Measurements from ENCODE around the gene SPATA16.
"Not testable (repeated sequence)": the region's sequence is repeated elsewhere in the genome, so short reads cannot be mapped to it uniquely, and the experiment has no call there.

The SPATA16 gene

DNA sequence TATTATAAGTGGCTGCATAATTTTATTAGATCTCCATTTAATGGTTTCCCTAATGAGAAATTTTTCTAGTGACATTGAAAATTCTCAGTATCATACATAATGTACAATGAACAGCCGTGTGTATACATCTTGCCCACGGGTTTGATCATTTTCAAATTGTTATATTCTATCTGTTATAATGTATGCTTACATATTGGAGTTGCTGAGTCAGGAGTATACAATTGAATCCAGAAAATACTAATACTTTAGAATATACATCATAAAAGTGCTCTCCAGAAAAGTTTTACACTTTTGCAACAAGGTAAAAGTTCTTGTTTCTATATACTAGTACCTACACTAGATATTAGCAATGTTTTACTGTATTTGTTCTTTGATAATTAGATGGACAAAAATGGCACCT is 82.8 kb downstream of the SPATA16 start:
- DNase-seq: no peak

DNA sequence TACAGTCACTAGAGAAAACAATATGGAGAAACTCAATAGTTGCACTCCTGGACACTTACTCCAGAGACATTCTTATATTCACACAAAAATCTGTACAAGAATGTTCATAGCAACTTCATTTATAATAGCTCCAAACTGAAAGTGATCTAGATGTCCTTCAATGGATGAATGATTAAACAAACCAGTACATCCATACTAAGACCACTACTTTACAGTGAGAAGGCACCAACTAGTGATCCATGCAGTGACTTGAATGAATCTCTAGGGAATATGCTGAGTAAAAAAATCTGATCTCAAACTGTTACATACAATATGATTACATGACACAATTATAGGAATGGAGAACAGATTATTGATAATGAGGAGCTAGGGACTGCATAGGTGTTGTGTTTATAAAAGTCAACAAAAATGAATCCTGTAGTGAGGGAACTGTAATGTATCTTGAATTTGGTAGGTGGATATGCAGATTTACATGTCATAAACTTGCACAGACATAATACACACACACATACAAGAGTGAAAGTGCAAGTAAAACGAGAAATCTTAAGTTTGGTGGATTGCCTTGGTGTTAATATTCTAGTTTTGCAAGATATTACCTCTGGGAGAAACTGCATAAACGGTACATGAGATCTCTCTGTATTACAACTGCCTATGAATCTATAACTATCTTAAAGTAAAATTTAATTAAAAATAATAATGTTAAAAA is 85.7 kb downstream of the SPATA16 start:
- DNase-seq: no peak

DNA sequence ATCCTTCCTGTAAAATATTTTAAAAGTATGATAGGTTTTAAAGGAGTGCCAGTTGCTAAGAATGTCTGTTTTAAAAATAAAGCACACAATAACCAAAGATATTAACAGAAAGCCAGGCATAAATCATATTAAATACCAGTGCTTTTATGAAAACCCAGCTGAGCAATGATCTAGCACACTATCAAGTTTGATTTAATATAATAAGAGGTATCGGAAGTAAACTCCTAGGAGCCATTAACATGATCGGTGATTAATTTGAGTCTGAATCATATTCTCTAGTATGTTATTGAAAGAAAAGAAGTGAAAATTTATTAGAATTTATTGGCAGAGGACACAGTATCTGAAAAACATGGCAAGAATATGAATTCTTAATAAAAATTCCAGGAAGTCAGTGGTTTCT is 91.7 kb downstream of the SPATA16 start:
- no peak for DNase-seq

DNA sequence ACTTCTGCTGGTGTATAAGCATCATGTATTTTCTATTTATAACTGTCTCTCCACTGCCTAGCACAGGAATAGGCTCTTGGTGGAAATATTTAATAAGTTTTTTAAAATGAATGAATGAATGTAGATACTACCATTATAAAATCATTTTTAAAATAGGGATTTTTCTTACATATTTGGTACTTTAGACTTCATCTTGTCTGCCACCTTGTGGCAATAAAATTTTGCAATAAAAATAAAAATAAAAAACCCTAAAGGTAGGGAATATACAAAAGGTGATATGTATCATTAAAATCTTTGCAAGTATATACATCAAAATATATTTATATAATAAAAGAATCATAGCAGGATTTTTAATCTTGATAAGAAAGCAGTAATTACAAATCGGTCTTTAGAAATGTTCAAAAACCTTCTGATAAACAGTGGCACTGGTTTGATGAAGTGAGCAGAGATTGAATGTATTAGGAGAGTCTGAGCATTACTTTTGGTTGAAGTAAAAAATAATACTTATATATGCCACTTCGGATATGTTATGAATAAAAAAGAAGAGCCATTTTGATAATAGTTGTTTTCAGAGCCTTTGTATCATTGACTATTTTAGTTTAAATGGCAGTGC is 95.2 kb downstream of the SPATA16 start:
- DNase-seq: no peak

DNA sequence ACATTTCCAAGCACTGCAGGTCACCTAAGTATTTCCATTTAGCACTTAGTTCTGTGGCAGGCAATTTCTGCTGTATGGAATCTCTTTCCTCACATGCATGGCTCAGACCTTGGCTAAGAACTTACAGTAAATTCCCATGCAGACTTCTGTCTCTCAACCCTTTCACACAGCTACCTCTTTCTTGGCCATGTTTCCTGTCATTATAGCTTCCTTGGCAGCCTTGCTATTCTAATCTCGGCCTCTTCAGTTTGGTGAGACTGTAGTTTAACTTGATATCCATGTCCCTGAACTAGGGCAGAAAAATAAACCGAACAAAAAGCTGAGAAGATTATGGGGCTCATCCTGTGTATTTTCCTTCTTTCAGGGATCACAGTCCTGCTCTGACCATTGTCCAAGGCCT is 96.0 kb downstream of the SPATA16 start:
- DNase-seq: no peak

DNA sequence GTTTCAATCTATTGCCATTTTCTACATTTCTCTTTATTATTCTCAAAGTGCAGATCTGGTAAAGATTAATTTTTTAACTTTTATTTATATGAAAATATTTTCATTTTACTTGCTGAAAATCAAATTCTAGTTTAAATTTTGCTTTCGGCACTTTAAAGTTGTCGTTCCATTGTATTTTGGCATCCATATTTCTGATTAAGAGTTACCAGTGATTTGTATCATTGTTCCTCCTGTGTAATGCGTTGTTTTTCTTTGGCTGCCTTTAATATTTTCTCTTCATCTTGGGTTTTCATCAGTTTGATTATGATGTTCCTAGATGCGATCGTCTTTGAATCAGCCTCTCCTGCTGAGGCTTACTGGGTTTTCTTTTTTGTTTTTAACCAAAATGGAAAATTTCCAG is 97.3 kb downstream of the SPATA16 start:
- DNase-seq: no peak

DNA sequence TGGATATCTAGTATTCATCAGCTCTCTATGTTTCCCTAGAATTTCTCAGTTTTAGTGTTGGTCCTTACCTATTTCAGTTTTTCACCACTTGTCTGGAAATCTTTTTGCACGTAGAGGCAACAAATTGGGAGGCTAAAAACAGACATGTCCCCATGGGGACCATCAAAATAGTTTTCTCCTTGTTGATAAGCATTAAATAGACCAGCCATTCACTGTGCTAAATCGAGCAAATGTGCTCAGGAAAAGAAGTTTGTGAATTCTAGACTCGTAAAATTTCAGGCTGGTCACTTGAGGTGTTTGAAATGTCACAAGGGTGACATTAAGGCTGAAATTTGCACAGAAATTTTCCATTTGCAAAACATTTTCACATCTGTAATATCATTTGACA is 102.6 kb downstream of the SPATA16 start:
- no peak for DNase-seq

DNA sequence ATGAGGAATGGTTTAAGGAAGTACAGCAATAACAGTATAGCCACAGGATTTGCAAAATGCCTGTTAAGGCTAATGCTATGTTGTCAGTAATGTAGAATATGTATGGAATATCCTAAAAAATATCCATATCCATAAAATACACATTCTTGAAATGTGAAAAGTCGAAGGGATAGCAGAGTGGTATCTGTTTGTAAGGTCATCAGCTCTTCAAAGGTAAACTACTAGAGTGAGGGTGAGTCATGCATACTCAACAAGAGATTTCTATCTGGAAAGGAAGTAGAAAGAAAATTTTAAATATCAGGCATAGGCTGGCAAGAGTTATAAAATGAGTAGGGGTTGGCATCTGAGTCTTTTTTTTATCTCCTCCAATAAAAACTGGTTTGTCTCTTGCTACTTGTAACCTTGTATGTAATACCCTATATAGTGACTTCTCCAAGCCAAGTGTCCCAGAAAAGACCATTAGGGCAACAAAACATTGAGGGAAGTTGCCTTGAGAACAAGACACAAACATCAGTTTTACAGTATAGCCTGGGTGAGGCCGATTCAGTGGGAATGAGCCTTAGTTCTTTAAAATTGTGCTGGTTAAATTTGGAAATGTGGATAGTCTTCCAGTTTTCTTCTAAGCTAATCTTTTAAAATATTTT is 103.1 kb downstream of the SPATA16 start:
- DNase-seq: no peak

DNA sequence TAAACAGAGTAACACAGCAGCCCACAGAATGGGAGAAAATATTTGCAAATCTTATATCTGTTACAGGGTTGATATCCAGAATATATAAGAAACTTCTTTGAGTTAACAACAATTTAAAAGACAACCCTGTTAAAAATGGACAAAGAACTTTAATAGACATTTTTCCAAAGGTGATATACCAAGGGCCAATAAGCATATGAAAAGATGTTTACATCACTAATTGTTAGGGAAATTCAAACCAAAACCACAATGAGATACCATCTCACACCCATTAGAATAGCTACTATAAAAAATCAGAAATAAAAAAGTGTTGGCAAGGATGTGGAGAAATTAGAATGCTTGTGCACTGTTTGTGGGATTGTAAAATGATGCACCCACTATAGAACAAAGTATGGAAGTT is 110.8 kb downstream of the SPATA16 start:
- no peak for DNase-seq

DNA sequence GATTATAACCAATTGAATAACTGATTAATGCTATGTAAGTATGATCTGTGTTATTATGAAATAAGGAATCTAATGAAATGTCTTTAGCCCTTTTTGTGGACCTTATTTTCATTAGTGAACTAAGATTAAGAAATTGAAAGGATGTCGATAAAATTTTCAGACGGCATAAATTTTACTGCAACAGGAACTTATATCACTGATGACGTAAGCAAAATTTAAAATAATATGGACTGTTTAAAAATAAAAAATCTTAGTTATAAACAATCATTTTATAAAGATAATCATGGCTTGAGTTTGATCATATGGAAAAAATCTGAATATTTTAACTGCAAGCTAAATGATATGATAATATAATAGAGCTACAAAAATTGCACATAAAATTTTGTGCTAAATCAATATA is 112.7 kb downstream of the SPATA16 start:
- DNase-seq: no peak

DNA sequence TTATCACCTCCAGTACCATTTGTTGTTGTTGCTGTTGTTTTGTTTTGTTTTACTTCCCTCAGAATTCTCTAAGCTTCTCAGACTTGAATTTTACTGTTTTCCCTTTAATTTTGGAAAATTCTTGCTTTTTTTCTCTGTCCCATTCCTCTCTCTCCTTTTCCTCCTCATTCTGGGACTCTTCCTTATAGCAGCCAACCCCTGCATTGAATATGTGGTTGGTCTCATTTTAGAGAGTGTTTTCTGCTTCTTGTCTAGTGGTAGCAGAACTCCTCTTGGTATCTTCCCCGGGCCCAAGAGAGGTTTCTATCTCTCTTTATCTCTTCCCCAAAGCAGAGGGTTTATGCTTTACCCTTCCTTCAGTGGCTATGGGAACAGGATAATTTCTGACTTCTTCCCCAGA is 113.6 kb downstream of the SPATA16 start:
- DNase-seq: no peak

DNA sequence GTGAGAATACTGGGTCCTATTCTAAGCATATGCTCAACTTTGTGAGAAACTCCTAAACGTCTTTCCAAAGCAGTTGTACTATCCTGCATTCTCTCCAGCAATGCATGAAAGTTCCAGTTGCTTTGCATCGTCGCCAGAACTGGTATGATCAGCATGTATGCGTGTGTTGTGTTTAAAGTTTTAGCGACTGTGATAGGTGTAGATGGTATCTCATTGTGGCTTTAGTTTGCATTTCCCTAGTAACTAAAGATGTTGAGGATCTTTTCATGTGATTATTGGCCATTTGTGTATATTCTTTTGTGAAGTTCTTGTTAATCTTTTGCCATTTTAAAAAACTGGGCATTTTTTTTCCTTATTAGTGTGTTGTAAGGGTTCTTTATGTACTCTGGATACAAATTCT is 115.1 kb downstream of the SPATA16 start:
- no peak for DNase-seq

DNA sequence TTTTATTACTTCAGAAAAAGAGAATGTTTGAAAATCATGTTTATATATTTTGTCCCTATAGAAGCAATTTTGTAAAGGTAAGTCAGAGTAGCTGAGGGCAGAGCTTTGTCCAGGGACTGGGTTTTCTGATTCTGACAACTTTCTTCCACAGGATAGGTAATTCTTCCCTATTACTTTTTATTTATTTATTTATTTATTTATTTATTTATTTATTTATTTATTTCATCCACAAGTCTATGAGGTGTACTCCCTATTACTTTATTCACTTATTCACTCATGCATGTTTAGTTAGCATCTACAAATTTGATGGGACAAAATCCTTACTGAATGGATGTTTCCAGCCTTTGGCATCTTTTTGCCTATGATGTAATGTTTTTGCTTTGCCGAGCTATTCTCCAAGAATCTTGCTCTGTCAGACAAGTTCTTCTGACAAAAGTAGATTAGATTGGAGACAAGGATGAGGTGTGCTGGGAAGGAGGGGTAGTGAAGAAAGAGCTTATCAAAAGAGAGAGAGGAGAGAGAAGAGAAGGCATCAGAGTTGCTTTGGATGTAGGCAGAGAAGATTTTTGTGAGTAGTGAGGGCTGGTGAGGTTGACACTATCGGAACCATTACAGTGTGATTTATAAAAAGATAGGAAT is 119.4 kb downstream of the SPATA16 start:
- no peak for DNase-seq

DNA sequence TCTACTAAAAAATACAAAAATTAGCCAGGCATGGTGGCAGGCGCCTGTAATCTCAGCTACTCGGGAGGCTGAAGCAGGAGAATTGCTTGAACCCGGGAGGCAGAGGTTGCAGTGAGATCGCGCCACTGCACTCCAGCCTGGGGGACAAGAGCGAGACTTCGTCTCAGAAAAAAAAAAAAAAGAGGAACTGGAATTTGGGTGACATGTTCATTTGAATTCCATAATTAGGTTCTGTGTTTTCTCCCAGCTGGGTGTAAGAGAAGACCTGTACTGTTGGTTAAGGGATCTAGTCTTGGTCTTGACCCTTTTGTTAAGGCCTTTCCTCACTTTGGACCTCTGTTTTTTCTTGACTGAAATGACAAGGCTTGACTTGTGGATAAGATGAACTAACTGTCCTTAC is 120.9 kb downstream of the SPATA16 start:
- DNase-seq: not testable (repeated sequence)

DNA sequence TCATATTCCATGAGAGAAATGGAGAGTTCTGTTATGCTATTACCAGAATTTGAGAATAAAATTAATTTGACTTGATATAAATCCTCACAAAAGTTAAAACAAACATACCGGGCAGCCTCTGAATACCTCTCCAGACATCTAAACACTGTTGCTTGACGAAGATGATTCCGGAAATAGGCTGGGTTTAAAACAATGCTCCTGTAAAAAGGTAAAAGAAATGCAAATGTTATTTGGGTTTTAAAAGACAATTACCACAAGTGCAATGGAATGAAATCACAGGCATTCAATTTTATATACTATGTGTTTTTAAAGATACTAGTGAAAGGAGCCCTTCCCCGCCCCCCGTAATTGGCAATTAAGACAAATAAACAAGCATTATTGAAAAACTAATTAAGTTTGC is 121.7 kb downstream of the SPATA16 start:
- no peak for DNase-seq

DNA sequence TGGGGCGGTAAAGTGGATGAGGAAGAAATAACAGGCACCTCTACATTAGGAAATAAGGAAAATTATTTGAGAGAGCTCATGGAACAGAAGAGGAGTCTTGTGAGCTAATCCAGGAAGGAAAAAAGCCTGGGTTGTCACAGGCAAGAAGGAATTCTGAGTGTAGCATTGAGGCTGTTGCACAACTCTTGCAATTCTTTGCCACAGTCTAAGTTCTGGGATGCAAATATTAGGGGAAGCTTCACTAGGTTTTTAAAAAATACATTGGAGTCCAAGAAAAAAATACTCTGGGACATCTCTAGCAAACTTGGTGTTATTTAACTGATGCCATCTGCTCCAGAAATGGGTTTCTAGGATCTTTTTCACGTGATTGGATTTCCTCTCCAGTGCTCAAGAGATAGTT is 122.3 kb downstream of the SPATA16 start:
- no peak for DNase-seq

DNA sequence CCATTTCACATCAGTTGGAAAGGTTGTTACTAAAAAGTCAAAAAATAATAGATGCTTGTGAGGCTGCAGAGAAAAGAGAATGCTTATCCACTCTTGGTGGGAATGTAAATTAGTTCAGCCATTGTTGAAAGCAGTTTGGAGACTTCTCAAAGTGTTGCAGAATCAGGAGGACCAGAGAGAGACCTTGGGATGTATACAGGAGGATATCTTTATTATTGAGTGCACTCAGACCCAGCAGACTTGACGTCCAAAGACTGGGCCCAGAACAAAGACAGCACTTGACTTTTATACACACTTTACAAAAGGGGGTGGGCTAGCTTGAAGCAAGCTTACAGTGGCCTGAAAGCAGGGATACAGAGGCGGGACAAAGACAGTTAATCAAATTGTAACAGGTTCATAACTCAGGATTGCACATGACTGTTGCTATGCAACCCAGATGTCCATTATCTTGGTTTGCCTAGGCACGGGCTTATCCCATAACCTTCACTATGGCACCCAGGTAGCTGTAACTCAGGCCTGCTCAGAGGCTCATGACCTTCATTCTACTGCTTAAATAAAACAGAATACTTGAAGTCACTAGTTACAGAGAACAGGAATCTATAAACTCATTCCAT is 127.7 kb downstream of the SPATA16 start:
- no peak for DNase-seq

DNA sequence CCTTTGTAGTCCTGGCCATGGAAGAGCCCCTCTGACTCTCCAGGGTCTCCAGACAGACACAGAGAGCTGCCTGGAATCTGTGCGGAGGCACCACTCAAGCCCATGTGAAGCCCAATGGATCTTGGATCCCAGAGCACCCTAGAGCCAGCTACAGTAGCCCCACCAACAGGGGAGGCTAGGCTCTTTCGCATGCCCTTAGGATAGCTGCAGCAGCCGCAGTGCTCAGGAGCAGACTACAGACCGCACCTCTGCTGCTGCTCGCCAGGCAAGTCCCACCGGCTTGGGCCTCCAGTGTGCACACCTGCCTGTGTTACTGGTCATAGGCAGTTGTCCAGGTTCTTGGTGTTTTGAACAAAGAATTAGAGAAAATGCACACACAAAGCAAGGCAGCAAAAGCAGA is 131.6 kb downstream of the SPATA16 start:
- no peak for DNase-seq

DNA sequence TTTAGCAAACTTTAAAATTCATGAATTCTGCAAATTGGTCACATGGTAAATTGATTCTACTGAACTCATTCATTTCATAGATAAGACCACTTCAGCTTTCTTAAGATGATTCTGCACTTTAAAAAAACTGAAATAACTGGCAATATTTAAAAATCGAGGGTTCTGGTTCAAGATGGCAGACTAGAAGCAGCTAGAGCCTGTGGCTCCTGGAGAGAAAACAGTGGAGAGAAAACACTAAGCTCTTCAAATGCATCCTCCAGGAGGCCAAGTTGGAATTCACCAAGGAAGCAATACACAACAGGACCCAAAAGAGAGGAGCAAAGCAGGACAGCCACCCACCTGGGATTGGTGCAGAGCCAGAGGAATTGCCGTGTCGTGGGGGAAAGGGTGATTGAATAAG is 132.1 kb downstream of the SPATA16 start:
- DNase-seq: no peak

DNA sequence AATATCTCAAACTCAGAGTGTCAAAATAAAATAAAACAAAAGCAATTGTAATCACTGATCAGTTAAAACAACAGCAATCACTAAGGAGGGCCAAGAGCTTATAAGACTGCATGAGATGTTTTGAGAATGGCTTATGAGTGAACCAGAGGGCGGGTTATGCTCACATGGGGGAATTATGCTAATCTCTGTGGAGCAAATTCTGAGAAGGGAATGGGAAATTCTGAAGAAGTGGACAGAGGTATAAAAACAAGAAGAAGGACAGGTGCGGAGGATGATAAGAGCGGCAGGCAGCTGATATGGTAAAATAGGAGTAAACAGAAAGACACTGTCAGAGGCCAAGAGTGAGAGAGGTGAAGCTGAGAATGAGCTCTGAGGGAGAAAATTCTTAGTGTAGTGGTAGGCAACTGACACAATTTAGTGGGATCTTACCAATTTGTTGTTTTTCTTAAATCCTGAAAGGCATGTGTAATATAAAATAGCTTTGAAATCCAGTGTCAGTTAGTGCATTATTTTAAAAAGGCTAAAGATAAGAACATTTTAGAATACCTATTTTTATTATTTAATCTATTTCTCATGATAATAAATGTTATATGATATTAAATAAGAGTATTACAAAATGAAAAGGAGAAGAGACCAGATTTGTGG is 133.8 kb downstream of the SPATA16 start:
- DNase-seq: no peak

DNA sequence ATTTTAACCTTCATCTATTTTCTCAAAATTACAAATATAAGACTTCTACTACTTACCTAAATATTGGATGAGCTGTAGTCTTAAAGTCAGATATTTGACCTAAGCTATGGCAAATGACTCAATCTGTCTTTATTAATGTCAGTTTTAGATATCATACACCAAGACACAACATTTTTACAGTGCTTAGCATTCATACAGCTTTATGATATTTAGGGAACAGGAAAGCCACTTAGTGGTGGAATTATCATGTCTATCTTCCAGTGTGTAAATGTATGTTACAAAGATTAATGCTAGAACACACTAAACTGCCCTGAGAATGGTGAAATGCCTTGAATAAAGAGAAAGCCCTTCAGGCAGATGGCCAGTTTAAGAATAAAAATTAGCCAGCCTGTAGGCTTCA is 135.0 kb downstream of the SPATA16 start:
- DNase-seq: no peak

DNA sequence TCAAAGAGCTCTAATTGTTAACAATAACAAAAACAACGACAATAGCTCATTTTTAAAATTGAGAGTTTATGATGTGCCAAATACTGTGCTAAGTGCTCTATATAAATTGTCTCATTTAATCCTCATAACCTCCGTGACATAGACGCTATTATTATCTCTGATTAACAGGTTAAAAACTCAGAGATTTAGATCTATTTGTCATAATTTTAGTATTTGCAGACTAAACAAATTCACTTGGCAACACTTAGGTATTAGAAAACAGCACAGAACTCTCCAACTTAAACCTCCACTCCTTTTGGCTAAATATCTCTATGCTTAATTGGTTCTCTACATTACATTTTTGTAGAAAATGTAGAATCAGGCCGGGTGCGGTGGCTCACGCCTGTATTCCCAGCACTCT is 136.4 kb downstream of the SPATA16 start:
- no peak for DNase-seq

DNA sequence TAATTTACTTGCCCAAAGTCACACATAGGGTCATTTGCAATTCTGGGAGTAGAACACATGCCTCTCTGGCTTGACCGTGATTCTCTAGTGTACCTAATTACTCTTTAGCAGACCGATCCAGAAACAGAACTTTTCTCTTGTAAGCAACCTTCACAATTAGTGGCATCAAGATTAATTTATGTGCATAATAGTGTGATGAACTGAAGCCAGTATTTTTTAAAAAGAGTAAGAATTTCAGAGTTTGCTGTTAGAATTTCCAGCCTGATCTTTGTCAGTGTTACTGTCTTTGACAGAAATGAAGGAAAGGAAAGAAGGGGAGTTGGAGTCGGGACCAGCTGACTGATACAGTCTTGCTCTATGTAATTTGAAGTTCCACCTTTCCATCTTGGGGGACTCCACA is 137.1 kb downstream of the SPATA16 start:
- no peak for DNase-seq
